Common myeloid progenitor, CD34-positive (primary cell): Measurements from ENCODE around the gene SMOC1.

Source experiments
- CTCF ChIA-PET: fragments of 350-600 bp; sonication (Branson Sonifier 250); formaldehyde crosslinking; loops from one replicate; lab custom pipeline; 2021; ENCODE audit warnings: antibody characterized with exemption; lab: Charles Lee
- POLR2A ChIA-PET: fragments of 350-600 bp; sonication (Branson Sonifier 250); formaldehyde crosslinking; loops from one replicate; lab custom pipeline; 2021; ENCODE audit warnings: antibody characterized with exemption; lab: Charles Lee
- DNase-seq, 3 donors: peaks; one replicate each; pipeline versions ENCODE4 v3.0.0 to v3.0.0-alpha.2; 2013
- H3K27ac ChIP-seq, 2 experiments: 1 replicate in 1 of 2; 2 replicates in 1 of 2; pipeline ENCODE4 v1.7.0; 2013; ENCODE audit warnings: inconsistent platforms in 2 of 2, low read length in 2 of 2, mild to moderate bottlenecking in 2 of 2, low read depth in 1 of 2, moderate library complexity in 1 of 2; ENCODE audit not compliant: severe bottlenecking in 2 of 2, insufficient read depth in 1 of 2, poor library complexity in 1 of 2
- H3K27me3 ChIP-seq, 5 experiments: replicated peaks in 2 of 5; 1 replicate in 3 of 5; 2 replicates in 2 of 5; pipeline versions ENCODE4 v1.6.1 to v1.7.0; 2013; ENCODE audit warnings: low read length in 4 of 5, mild to moderate bottlenecking in 2 of 5, moderate library complexity in 2 of 5, inconsistent platforms in 1 of 5; ENCODE audit not compliant: insufficient read depth in 5 of 5, control insufficient read depth in 4 of 5
- H3K36me3 ChIP-seq, 4 experiments: 1 replicate in 2 of 4; 2 replicates in 2 of 4; pipeline versions ENCODE4 v1.6.1 to v1.7.0; 2013; ENCODE audit warnings: low read length in 3 of 4, control low read depth in 1 of 4, mild to moderate bottlenecking in 1 of 4; ENCODE audit not compliant: control insufficient read depth in 4 of 4, insufficient read depth in 4 of 4
- H3K4me1 ChIP-seq, 4 experiments: 1 replicate in 3 of 4; 2 replicates in 1 of 4; pipeline versions ENCODE4 v1.6.1 to v1.7.1; 2013; ENCODE audit warnings: low read length in 3 of 4, mild to moderate bottlenecking in 3 of 4, control low read depth in 1 of 4, inconsistent platforms in 1 of 4, moderate library complexity in 1 of 4; ENCODE audit not compliant: control insufficient read depth in 4 of 4, insufficient read depth in 4 of 4; ENCODE audit errors: control extremely low read depth in 1 of 4
- H3K4me3 ChIP-seq, 7 experiments: 1 replicate in 4 of 7; 2 replicates in 3 of 7; pipeline versions ENCODE4 v1.5.1 to v1.7.0; 2013; ENCODE audit warnings: mild to moderate bottlenecking in 7 of 7, low read length in 6 of 7, moderate library complexity in 6 of 7, inconsistent platforms in 2 of 7, low read depth in 2 of 7, control low read depth in 1 of 7; ENCODE audit not compliant: insufficient read depth in 4 of 7, control insufficient read depth in 1 of 7; ENCODE audit errors: extremely low read depth in 1 of 7
- H3K9me3 ChIP-seq, 5 experiments: 1 replicate in 4 of 5; 2 replicates in 1 of 5; pipeline versions ENCODE4 v1.6.1 to v1.7.1; 2013; ENCODE audit warnings: low read length in 4 of 5, mild to moderate bottlenecking in 2 of 5, inconsistent platforms in 1 of 5, low read depth in 1 of 5, moderate library complexity in 1 of 5; ENCODE audit not compliant: control insufficient read depth in 4 of 5, insufficient read depth in 2 of 5; ENCODE audit errors: control extremely low read depth in 1 of 5
- WGBS: methylation state at CpG from one replicate; pipeline ENCODE4 v1.1.5; 2013; ENCODE audit not compliant: insufficient coverage; 5-methylcytosine and 5-hydroxymethylcytosine counted together

SMOC1 gene

DNA sequence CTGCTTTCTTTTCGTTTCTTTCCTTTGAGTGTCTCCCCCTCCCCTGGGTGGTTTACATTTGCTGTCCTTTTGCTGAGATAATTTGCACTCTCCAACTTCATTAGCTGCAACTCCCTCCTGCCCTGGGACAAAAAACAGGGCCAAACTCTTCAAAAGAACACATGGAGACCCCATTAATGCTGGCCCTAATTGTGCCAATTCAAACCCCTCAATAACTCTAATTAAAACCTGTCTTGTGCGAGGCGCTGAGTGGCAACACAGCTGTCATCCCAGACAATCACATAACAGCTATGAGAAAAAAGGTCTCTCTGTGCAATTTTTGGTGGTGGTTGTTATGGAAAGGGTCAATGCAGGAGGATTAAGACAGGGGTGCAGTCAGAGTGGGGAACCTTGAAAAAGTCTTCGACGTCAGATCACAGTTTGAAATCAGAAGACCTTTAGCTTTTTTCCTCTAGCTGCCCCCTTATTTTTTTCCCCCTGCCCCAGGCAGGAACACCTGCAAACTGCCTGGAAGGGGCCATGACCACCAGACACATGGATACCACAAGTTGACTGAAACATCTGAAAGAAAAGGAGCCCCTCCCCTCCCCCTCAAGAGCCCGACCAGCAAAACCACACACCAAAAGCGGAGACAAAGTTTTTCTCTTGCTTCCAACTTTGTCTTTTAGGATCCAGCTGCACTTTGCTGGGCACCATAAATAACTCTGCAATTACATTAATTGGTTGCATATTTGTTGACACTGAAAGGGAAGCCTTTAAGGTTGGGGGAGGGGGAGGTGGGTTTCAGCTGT is 26.5 kb upstream of the SMOC1 start:
- Histone ChIP-seq H3K4me3 (no peak overlapping the region), H3K36me3 (no peaks in the 10 kb centered on the region), H3K27ac (no peak overlapping the region), H3K27me3 (peaks cover 0 to 6% (median 0%) of the 10 kb centered on the region in 5 experiments), H3K9me3 (no peaks in the 10 kb centered on the region), H3K4me1 (no peaks in the 10 kb centered on the region)
- 94% methylated on average over 3 of the region's 7 CpGs for WGBS
- POLR2A ChIA-PET: no interaction called here
- CTCF ChIA-PET: interaction anchor here (1.1 kb wide), 1 partner anchor 69 kb away, joined by 3 read pairs; no protein-coding TSS in a partner anchor
- DNase-seq: no peak

DNA sequence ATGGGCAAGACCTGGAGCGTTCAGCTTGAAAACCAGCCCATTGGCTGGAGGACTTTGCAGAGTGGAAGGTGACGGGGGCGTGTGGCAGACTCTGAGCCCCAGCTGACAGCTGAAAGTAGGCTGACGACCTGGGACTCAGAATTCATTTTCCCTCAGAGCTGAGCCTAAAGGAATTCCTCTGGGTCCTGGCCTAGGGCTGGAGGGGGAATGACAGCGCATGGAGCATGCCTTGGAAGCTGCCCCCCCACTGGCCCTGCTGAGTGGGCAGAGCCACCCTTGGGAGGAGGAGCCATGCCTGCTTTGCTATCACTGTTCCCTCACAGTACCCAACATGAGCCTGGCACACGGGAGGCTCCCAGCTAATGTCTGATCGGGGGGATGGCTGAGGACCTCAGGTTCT is 25.4 kb upstream of the SMOC1 start:
- 69% methylated on average over 5 of the region's 7 CpGs for WGBS
- CTCF ChIA-PET: interaction anchor here (0.8 kb wide), 2 partner anchors 9 to 44 kb away, joined by 3 read pairs; no protein-coding TSS in a partner anchor
- Histone ChIP-seq H3K9me3 (no peaks in the 10 kb centered on the region), H3K27ac (no peak overlapping the region), H3K4me3 (no peak overlapping the region), H3K36me3 (no peaks in the 10 kb centered on the region), H3K27me3 (peaks cover 0 to 6% (median 0%) of the 10 kb centered on the region in 5 experiments), H3K4me1 (no peaks in the 10 kb centered on the region)
- POLR2A ChIA-PET: no interaction called here
- no peak for DNase-seq

DNA sequence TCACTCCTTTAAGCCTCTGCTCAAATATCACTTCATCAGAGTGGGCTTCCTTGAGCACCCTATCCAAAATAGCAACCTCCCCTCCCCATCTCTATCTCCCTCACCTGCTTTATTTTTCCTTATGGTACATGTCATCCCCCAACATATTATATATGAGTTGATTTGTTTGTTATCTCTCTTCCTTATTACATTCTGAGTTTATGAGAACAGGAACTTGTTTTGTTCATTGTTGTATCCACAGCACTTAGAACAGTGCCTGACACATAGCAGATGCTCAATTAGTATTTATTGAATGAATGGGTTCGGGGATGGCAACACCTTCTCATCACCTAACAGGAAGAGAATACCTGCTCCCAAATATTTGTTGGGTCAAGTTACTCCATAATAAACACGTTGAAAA is 24.6 kb upstream of the SMOC1 start:
- H3K36me3 ChIP-seq: no peaks in the 10 kb centered on the region
- H3K9me3 ChIP-seq: no peaks in the 10 kb centered on the region
- no peak overlapping the region for H3K4me3 ChIP-seq
- H3K27ac ChIP-seq: no peak overlapping the region
- peaks cover 0 to 6% (median 0%) of the 10 kb centered on the region in 5 experiments for H3K27me3 ChIP-seq
- CTCF ChIA-PET: interaction anchor here (0.8 kb wide), 1 partner anchor 8 kb away, joined by 3 read pairs; no protein-coding TSS in a partner anchor
- DNase-seq: no peak
- WGBS: 80% methylated on average over 1 of the region's 2 CpGs
- no peaks in the 10 kb centered on the region for H3K4me1 ChIP-seq
- POLR2A ChIA-PET: no interaction called here

DNA sequence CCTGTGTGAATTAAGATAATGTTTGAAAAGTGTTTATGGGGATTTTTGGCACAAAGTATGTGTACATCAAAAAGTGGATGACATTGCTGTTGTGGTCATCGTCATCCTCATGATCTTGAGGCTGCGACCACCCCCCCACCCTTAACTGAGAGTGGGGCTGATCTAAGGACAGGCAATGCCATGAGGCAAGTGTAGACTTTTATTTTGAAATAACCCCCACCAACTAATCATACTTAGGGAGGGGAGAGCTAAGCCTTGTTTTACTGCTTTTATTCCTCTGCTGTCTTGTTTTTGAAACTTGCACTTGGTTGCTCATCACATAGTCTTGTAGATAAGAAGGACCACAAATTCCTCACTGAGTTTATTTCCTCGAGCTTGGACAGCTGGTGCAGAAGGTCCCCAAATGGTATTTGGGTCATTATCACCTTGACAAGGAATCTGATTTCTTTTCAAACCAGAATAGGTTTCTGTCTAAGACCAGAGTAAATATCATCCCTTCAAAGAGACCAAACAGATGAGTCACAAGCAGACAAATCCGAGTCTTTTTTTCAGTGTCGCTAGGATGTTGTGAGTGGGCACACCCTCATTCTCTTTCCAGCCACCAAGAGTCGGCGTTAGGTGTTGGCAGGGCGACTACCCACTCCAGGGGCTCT is 23.9 kb upstream of the SMOC1 start:
- no peak overlapping the region for H3K4me3 ChIP-seq
- peaks cover 0 to 8% (median 0%) of the 10 kb centered on the region in 5 experiments for H3K27me3 ChIP-seq
- WGBS: 94% methylated on average over 5 of the region's 8 CpGs
- H3K27ac ChIP-seq: no peak overlapping the region
- POLR2A ChIA-PET: no interaction called here
- no peaks in the 10 kb centered on the region for H3K9me3 ChIP-seq
- no peaks in the 10 kb centered on the region for H3K36me3 ChIP-seq
- no peaks in the 10 kb centered on the region for H3K4me1 ChIP-seq
- no peak for DNase-seq
- CTCF ChIA-PET: no interaction called here

DNA sequence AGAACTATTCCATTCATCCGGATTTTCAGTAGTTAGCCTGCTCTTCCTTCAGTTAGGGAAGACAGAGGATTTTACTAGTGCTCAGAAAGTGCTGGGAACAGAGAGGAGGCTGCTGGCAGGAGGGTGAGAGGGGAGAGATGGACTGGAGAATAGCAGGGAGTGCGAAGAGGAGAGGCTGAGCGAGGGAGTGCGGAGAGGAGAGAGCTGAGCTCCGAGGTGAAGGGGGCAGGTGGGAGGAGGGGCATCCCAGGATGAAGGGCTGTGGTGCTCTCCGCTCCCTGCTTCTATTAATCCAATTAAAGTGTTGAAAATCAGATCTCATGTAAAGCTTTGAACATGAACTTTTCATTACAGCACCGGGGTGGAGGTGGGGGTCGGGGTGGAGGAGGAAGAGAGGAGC is 20.4 kb upstream of the SMOC1 start:
- WGBS: 82% methylated on average over 5 of the region's 8 CpGs
- no peak overlapping the region for H3K4me3 ChIP-seq
- ChIA-PET CTCF (no interaction called here), POLR2A (no interaction called here)
- H3K27me3 ChIP-seq: peaks cover 0 to 7% (median 0%) of the 10 kb centered on the region in 5 experiments
- DNase-seq: no peak
- H3K36me3 ChIP-seq: no peaks in the 10 kb centered on the region
- no peaks in the 10 kb centered on the region for H3K9me3 ChIP-seq
- no peak overlapping the region for H3K27ac ChIP-seq
- H3K4me1 ChIP-seq: no peaks in the 10 kb centered on the region

DNA sequence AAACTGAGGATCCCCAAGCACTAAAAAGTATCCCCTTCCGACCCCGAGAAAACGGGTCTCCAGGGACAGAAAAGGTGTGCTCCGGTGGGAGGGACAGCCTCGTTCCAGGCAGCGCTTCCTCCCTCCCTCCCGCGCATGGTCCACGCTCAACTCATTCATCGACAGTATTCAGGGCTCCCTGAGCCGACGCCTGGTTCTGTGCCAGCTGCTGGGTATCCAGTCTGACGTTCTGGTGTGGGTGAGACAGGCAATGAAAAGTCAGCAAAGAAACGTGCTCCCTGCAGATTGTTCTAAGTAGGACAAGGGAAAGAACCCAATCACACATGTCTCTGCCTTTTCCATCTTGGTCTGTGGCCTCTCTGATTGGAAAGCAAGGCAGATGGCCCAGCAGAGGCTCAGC is 19.6 kb upstream of the SMOC1 start:
- Histone ChIP-seq H3K36me3 (no peaks in the 10 kb centered on the region), H3K4me3 (no peak overlapping the region), H3K27ac (no peak overlapping the region), H3K27me3 (peaks cover 0 to 7% (median 1%) of the 10 kb centered on the region in 5 experiments), H3K9me3 (peaks cover 0 to under 1% (median 0%) of the 10 kb centered on the region in 5 experiments), H3K4me1 (no peaks in the 10 kb centered on the region)
- WGBS: 96% methylated on average over 14 of the region's 14 CpGs
- POLR2A ChIA-PET: no interaction called here
- CTCF ChIA-PET: no interaction called here
- DNase-seq: no peak

DNA sequence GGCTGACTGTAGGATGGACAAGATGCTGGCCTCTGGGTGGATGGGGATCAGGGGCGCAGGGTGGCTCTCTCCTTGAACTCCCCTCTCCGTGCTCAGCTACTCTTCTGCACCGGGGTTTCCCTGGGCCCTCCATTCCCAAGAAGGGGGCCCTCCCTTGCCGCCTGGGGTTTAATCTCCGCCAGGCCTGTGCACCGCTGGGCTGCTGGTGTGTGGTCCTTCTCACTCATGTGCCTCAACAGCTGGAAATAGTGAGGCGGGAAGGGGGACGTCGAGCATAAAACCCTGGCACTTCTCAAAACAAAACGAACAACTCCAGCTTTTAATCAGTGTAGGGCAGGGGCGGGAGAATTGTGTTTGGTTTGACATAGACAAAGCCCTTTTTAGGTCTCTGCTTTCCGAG is 19.0 kb upstream of the SMOC1 start:
- WGBS: 88% methylated on average over 10 of the region's 12 CpGs
- no peak for DNase-seq
- no peaks in the 10 kb centered on the region for H3K36me3 ChIP-seq
- H3K27me3 ChIP-seq: peaks cover 0 to 6% (median 1%) of the 10 kb centered on the region in 5 experiments
- H3K27ac ChIP-seq: no peak overlapping the region
- no peak overlapping the region for H3K4me3 ChIP-seq
- POLR2A ChIA-PET: no interaction called here
- CTCF ChIA-PET: no interaction called here
- H3K4me1 ChIP-seq: no peaks in the 10 kb centered on the region
- peaks cover 0 to 4% (median 3%) of the 10 kb centered on the region in 5 experiments for H3K9me3 ChIP-seq
